CD4-positive, alpha-beta T cell treated with Interleukin-12 subunit alpha and Interleukin-12 subunit beta, for 1 hour (primary cell): ENCODE data around the gene PUDP.
"Not testable (repeated sequence)": the region's sequence is repeated elsewhere in the genome, so short reads cannot be mapped to it uniquely, and the experiment has no call there.

Experiments
- DNase-seq: peaks from one replicate; pipeline ENCODE4 v3.0.0-alpha.2; 2020

The PUDP gene

GRCh38 chrX:7072856-7073255, 75.1 kb downstream of the PUDP start:
- no peak for DNase-seq

- no peak for DNase-seq
Measured at GRCh38 chrX:7071390-7071789, 76.6 kb downstream of the PUDP start.

- DNase-seq, result no peak
Measured at GRCh38 chrX:7069556-7069955, 78.4 kb downstream of the PUDP start.

- DNase-seq, result no peak
Measured at GRCh38 chrX:7068939-7069367, 79.0 kb downstream of the PUDP start.

- DNase-seq, result no peak
Measured at GRCh38 chrX:7067256-7067655, 80.7 kb downstream of the PUDP start.

- no peak for DNase-seq
Measured at GRCh38 chrX:7065473-7065872, 82.5 kb downstream of the PUDP start.

GRCh38 chrX:7062903-7063302, 85.0 kb downstream of the PUDP start:
- no peak for DNase-seq

GRCh38 chrX:7062276-7062675, 85.7 kb downstream of the PUDP start:
- DNase-seq, result no peak

GRCh38 chrX:7061429-7061828, 86.5 kb downstream of the PUDP start:
- no peak for DNase-seq

- no peak for DNase-seq
Measured at GRCh38 chrX:7060444-7060843, 87.5 kb downstream of the PUDP start.

- DNase-seq, result no peak
Measured at GRCh38 chrX:7059859-7060258, 88.1 kb downstream of the PUDP start.

- no peak for DNase-seq
Measured at GRCh38 chrX:7059214-7059838, 88.6 kb downstream of the PUDP start.

GRCh38 chrX:7055386-7056137, 92.4 kb downstream of the PUDP start:
- DNase-seq, result no peak

GRCh38 chrX:7054219-7055216, 93.4 kb downstream of the PUDP start:
- DNase-seq, result no peak

GRCh38 chrX:7052541-7052940, 95.4 kb downstream of the PUDP start:
- no peak for DNase-seq

- no peak for DNase-seq
Measured at GRCh38 chrX:7050271-7050670, 97.7 kb downstream of the PUDP start.

GRCh38 chrX:7047951-7048350, 100.0 kb downstream of the PUDP start:
- no peak for DNase-seq

GRCh38 chrX:7045238-7045955, 102.6 kb downstream of the PUDP start:
- no peak for DNase-seq

GRCh38 chrX:7043796-7044433, 104.0 kb downstream of the PUDP start:
- not testable (repeated sequence) for DNase-seq

- no peak for DNase-seq
Measured at GRCh38 chrX:7028246-7028645, 119.7 kb downstream of the PUDP start.

- DNase-seq, result no peak
Measured at GRCh38 chrX:7027071-7027470, 120.9 kb downstream of the PUDP start.

- not testable (repeated sequence) for DNase-seq
Measured at GRCh38 chrX:7026365-7026764, 121.6 kb downstream of the PUDP start.
